GM23338 (cell line): ENCODE measurements around the gene RIMS1. TPM values are rescaled to one million over a fixed set of nuclear protein-coding genes. Genes with fewer than 3 reads are reported as not detected.

Experiments used
- ATAC-seq: fragments of 200-7000 bp; cut with Tn5 transposase; 3 replicates; pipeline ENCODE4 v1.9.1; 2020
- DNase-seq: peaks from one replicate; pipeline ENCODE4 v3.0.0-alpha.2; 2015; ENCODE audit warnings: low spot score
- H2AFZ ChIP-seq: fragments of 200-600 bp; sonication (generic); 2 replicates; pipeline ENCODE4 v1.8.0; 2016; ENCODE audit warnings: antibody characterized with exemption, mild to moderate bottlenecking, moderate library complexity
- H3F3A ChIP-seq: fragments of 200-600 bp; sonication (generic); replicated peaks from 2 replicates; pipeline ENCODE4 v1.8.0; 2017; ENCODE audit warnings: antibody characterized with exemption, mixed run types, low read depth
- H3K27ac ChIP-seq: fragments of 200-600 bp; sonication (generic); 2 replicates; pipeline ENCODE4 v1.6.1; 2016; ENCODE audit warnings: low read depth
- H3K27me3 ChIP-seq: fragments of 200-600 bp; sonication (generic); 2 replicates; pipeline ENCODE4 v1.8.0; 2016; ENCODE audit warnings: mild to moderate bottlenecking, mixed run types, moderate library complexity; ENCODE audit not compliant: insufficient read depth
- H3K36me3 ChIP-seq: fragments of 200-600 bp; sonication (generic); 2 replicates; pipeline ENCODE4 v1.8.0; 2016; ENCODE audit warnings: mild to moderate bottlenecking; ENCODE audit not compliant: insufficient read depth
- H3K4me1 ChIP-seq: fragments of 200-600 bp; sonication (generic); 2 replicates; pipeline ENCODE4 v1.8.0; 2016; ENCODE audit warnings: mild to moderate bottlenecking, moderate library complexity; ENCODE audit not compliant: insufficient read depth
- H3K4me2 ChIP-seq: fragments of 200-600 bp; sonication (generic); 2 replicates; pipeline ENCODE4 v1.7.1; 2017; ENCODE audit warnings: mixed run types
- H3K4me3 ChIP-seq: fragments of 200-600 bp; sonication (generic); 2 replicates; pipeline ENCODE4 v1.6.1; 2016; ENCODE audit warnings: mixed run types
- H3K79me2 ChIP-seq: fragments of 200-600 bp; sonication (generic); replicated peaks from 2 replicates; pipeline ENCODE4 v1.8.0; 2017; ENCODE audit warnings: mild to moderate bottlenecking; ENCODE audit not compliant: insufficient read depth
- H3K9me2 ChIP-seq: fragments of 200-600 bp; sonication (generic); 2 replicates; pipeline ENCODE4 v1.8.0; 2017; ENCODE audit not compliant: insufficient read depth
- H4K20me1 ChIP-seq: fragments of 200-600 bp; sonication (generic); replicated peaks from 2 replicates; pipeline ENCODE4 v1.8.0; 2017; ENCODE audit warnings: mild to moderate bottlenecking; ENCODE audit not compliant: insufficient read depth
- H3K27ac Mint-ChIP-seq: 2 replicates; pipeline ENCODE4 v1.8.0; 2020; ENCODE audit warnings: inconsistent platforms, mild to moderate bottlenecking, moderate library complexity, mixed read lengths
- H3K27me3 Mint-ChIP-seq: 3 replicates; pipeline ENCODE4 v1.8.0; 2022; ENCODE audit warnings: low read depth, mild to moderate bottlenecking, moderate library complexity, mixed read lengths, inconsistent platforms; ENCODE audit not compliant: insufficient read depth, poor library complexity
- H3K36me3 Mint-ChIP-seq: 3 replicates; pipeline ENCODE4 v1.8.0; 2021; ENCODE audit warnings: low read depth, mild to moderate bottlenecking, inconsistent platforms, moderate library complexity, mixed read lengths
- H3K4me1 Mint-ChIP-seq: 3 replicates; pipeline ENCODE4 v1.8.0; 2020; ENCODE audit warnings: mild to moderate bottlenecking, inconsistent platforms, mixed read lengths
- H3K4me3 Mint-ChIP-seq: 3 replicates; pipeline ENCODE4 v1.8.0; 2021; ENCODE audit warnings: moderate library complexity, mild to moderate bottlenecking, inconsistent platforms, mixed read lengths
- H3K9me3 Mint-ChIP-seq: 3 replicates; pipeline ENCODE4 v1.8.0; 2020; ENCODE audit warnings: moderate library complexity, mild to moderate bottlenecking, inconsistent platforms, mixed read lengths
- EZH2 ChIP-seq: fragments of 200-600 bp; sonication (generic); IDR thresholded peaks from one replicate; pipeline ENCODE4 v1.8.0; 2017; ENCODE audit warnings: antibody characterized with exemption, mild to moderate bottlenecking, low read depth; ENCODE audit not compliant: unreplicated experiment
- REST ChIP-seq: IDR thresholded peaks from one replicate; pipeline ENCODE4 v1.6.1; 2018; ENCODE audit warnings: antibody characterized with exemption; ENCODE audit not compliant: unreplicated experiment
- STAT1 ChIP-seq: IDR thresholded peaks from one replicate; pipeline ENCODE4 v1.6.1; 2016; ENCODE audit warnings: antibody characterized with exemption; ENCODE audit not compliant: unreplicated experiment
- ZNF331 ChIP-seq: fragments of 250-450 bp; sonication (Bioruptor Pico); IDR thresholded peaks from 2 replicates; pipeline ENCODE4 v1.5.0; 2020; ENCODE audit warnings: low read depth, mild to moderate bottlenecking, moderate library complexity
- ZNF462 ChIP-seq: fragments of 250-450 bp; sonication (Bioruptor Pico); IDR thresholded peaks from 2 replicates; pipeline ENCODE4 v1.5.0; 2020; ENCODE audit warnings: mild to moderate bottlenecking, moderate library complexity
- polyA plus RNA-seq: library from polyadenylated mRNA; unstranded; fragments of >200 nt; fragmentation: Nextera tagmentation; extraction: Ambion mirVana; gene quantifications from 2 replicates; pipeline ENCODE4 v1.2.1, GENCODE V29; 2016
- total RNA-seq: library from RNA; depleted of rRNA; stranded (reverse); fragments of >200 nt; shearing (Covaris generic); gene quantifications from 2 replicates; pipeline ENCODE4 v1.2.3, GENCODE V29; 2014

RIMS1 gene
- total and polyA plus RNA-seq, 2 experiments from 2014 or later: 0.89 to 4.0 TPM

GRCh38 chr6:72367439-72367838 lies 481.1 kb downstream of the RIMS1 start (continued):
- TF ChIP-seq ZNF462 (CRISPR knock-in tag) (no peak), ZNF331 (CRISPR knock-in tag) (no peak), EZH2 (no peak)

GRCh38 chr6:72371473-72371872 lies 485.1 kb downstream of the RIMS1 start:
- H3K27ac ChIP-seq: no peak overlapping the region
- no peaks in the 10 kb centered on the region for H3K36me3 Mint-ChIP-seq
- H4K20me1 ChIP-seq: no peaks in the 10 kb centered on the region
- H3K27me3 Mint-ChIP-seq: peaks cover 3% of the 10 kb centered on the region
- H3K4me3 Mint-ChIP-seq: no peak overlapping the region
- H3F3A ChIP-seq: no peaks in the 10 kb centered on the region
- H3K36me3 ChIP-seq: no peaks in the 10 kb centered on the region
- ATAC-seq (no peak), DNase-seq (no peak)
- TF ChIP-seq ZNF462 (CRISPR knock-in tag): no peak
- TF ChIP-seq ZNF331 (CRISPR knock-in tag): no peak
- no peak for TF ChIP-seq STAT1
- TF ChIP-seq REST: no peak
- TF ChIP-seq EZH2: no peak
- no peaks in the 10 kb centered on the region for H3K79me2 ChIP-seq
- H3K4me2 ChIP-seq: no peak overlapping the region
- H3K4me3 ChIP-seq: no peak overlapping the region
- H3K9me2 ChIP-seq: no peaks in the 10 kb centered on the region
- no peaks in the 10 kb centered on the region for H3K9me3 Mint-ChIP-seq
- H3K4me1 Mint-ChIP-seq: peaks cover 9% of the 10 kb centered on the region
- H3K27me3 ChIP-seq: no peaks in the 10 kb centered on the region
- H3K4me1 ChIP-seq: 0 out of 2 replicates have a peak, but pooled peaks cover 2% of the 10 kb centered on the region
- H2AFZ ChIP-seq: no peak overlapping the region
- H3K27ac Mint-ChIP-seq: no peak overlapping the region
